SK-N-SH treated with all-trans-retinoic acid at 6 μM for 48 hours (cell line): ENCODE data around the gene LRP2.

Experiments used
- ESRRG ChIP-seq: fragments of 250-450 bp; sonication (Bioruptor Pico); IDR thresholded peaks from 2 replicates; pipeline ENCODE4 v1.6.1; 2021; ENCODE audit warnings: mild to moderate bottlenecking
- SNAI2 ChIP-seq: fragments of 250-450 bp; sonication (Bioruptor Pico); IDR thresholded peaks from 2 replicates; pipeline ENCODE4 v1.5.0; 2020; ENCODE audit warnings: mild to moderate bottlenecking, moderate library complexity
- TOX ChIP-seq: fragments of 250-450 bp; sonication (Bioruptor Pico); IDR thresholded peaks from 2 replicates; pipeline ENCODE4 v1.8.0; 2021; ENCODE audit warnings: mild to moderate bottlenecking, moderate library complexity, borderline replicate concordance
- ZFP3 ChIP-seq: fragments of 250-450 bp; sonication (Bioruptor Pico); IDR thresholded peaks from 2 replicates; pipeline ENCODE4 v1.5.0; 2020; ENCODE audit warnings: mild to moderate bottlenecking, moderate library complexity
- ZFP30 ChIP-seq: fragments of 450-650 bp; formaldehyde crosslinking; IDR thresholded peaks from 2 replicates; pipeline ENCODE4 v1.5.0; 2022; ENCODE audit warnings: mild to moderate bottlenecking, moderate library complexity
- ZNF565 ChIP-seq: fragments of 450-650 bp; formaldehyde crosslinking; conservative IDR thresholded peaks from 2 replicates; pipeline ENCODE4 v1.5.0; 2020; ENCODE audit warnings: low read depth, mild to moderate bottlenecking, moderate library complexity
- ZNF70 ChIP-seq: fragments of 450-650 bp; formaldehyde crosslinking; IDR thresholded peaks from 2 replicates; pipeline ENCODE4 v1.5.0; 2020; ENCODE audit warnings: mild to moderate bottlenecking, moderate library complexity
- TF ChIP-seq, protein P1 (sequence below): fragments of 250-450 bp; sonication (Bioruptor Pico); IDR thresholded peaks from 2 replicates; pipeline ENCODE4 v1.8.0; 2020; ENCODE audit warnings: mild to moderate bottlenecking, moderate library complexity, borderline replicate concordance
- TF ChIP-seq, protein P2 (sequence below): fragments of 250-450 bp; sonication (Bioruptor Pico); IDR thresholded peaks from 2 replicates; pipeline ENCODE4 v1.8.0; 2021; ENCODE audit warnings: low read depth, mild to moderate bottlenecking, moderate library complexity, borderline replicate concordance
- TF ChIP-seq, protein P3 (sequence below): fragments of 250-450 bp; sonication (Bioruptor Pico); IDR thresholded peaks from 2 replicates; pipeline ENCODE4 v1.5.0; 2020; ENCODE audit warnings: mild to moderate bottlenecking, moderate library complexity

DNA sequence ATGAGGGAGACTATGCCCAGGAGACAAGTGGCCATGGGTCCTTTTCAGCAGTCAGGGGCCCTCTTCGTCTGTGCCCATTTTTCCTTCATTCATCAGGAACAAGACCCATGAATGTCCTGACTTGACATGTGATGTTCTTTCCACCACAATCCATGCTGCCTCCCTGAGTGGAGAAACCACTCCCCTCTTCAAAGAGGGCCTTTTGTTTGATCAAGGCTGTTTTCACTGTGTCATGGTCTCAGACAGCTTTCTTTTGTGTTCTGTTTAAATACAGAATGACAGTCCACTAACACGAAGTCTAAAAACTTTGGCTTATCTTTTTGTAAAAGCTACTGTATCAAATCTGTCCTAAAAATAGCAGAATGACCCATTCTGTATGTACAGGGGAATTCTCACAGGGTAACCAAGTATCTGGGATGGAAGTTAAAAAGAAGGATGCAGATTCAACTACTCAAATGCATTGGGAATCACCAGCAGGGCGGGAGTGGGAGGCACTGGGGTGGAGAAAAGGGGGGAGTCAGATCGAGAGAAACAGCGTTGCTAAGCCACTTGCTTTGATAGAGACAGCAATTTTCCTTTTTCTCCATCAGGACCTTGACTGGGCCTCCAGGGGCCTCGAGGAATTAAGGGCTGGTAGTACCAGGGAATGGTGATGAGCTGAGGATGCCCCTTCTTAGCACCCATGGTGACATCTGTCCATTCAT, 13.9 kb downstream of the LRP2 start:
- TF ChIP-seq, protein P1, sequence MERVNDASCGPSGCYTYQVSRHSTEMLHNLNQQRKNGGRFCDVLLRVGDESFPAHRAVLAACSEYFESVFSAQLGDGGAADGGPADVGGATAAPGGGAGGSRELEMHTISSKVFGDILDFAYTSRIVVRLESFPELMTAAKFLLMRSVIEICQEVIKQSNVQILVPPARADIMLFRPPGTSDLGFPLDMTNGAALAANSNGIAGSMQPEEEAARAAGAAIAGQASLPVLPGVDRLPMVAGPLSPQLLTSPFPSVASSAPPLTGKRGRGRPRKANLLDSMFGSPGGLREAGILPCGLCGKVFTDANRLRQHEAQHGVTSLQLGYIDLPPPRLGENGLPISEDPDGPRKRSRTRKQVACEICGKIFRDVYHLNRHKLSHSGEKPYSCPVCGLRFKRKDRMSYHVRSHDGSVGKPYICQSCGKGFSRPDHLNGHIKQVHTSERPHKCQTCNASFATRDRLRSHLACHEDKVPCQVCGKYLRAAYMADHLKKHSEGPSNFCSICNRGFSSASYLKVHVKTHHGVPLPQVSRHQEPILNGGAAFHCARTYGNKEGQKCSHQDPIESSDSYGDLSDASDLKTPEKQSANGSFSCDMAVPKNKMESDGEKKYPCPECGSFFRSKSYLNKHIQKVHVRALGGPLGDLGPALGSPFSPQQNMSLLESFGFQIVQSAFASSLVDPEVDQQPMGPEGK (CRISPR knock-in tag), result no peak
- TF ChIP-seq ZNF70 (CRISPR knock-in tag), result no peak
- TF ChIP-seq ZFP30, result no peak
- TF ChIP-seq, protein P2, sequence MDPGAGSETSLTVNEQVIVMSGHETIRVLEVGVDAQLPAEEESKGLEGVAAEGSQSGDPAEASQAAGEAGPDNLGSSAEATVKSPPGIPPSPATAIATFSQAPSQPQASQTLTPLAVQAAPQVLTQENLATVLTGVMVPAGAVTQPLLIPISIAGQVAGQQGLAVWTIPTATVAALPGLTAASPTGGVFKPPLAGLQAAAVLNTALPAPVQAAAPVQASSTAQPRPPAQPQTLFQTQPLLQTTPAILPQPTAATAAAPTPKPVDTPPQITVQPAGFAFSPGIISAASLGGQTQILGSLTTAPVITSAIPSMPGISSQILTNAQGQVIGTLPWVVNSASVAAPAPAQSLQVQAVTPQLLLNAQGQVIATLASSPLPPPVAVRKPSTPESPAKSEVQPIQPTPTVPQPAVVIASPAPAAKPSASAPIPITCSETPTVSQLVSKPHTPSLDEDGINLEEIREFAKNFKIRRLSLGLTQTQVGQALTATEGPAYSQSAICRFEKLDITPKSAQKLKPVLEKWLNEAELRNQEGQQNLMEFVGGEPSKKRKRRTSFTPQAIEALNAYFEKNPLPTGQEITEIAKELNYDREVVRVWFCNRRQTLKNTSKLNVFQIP (CRISPR knock-in tag), result no peak
- TF ChIP-seq SNAI2 (CRISPR knock-in tag), result no peak
- no peak for TF ChIP-seq ESRRG
- no peak for TF ChIP-seq TOX (CRISPR knock-in tag)
- no peak for TF ChIP-seq ZNF565 (CRISPR knock-in tag)
- TF ChIP-seq ZFP3 (CRISPR knock-in tag), result no peak
- TF ChIP-seq, protein P3, sequence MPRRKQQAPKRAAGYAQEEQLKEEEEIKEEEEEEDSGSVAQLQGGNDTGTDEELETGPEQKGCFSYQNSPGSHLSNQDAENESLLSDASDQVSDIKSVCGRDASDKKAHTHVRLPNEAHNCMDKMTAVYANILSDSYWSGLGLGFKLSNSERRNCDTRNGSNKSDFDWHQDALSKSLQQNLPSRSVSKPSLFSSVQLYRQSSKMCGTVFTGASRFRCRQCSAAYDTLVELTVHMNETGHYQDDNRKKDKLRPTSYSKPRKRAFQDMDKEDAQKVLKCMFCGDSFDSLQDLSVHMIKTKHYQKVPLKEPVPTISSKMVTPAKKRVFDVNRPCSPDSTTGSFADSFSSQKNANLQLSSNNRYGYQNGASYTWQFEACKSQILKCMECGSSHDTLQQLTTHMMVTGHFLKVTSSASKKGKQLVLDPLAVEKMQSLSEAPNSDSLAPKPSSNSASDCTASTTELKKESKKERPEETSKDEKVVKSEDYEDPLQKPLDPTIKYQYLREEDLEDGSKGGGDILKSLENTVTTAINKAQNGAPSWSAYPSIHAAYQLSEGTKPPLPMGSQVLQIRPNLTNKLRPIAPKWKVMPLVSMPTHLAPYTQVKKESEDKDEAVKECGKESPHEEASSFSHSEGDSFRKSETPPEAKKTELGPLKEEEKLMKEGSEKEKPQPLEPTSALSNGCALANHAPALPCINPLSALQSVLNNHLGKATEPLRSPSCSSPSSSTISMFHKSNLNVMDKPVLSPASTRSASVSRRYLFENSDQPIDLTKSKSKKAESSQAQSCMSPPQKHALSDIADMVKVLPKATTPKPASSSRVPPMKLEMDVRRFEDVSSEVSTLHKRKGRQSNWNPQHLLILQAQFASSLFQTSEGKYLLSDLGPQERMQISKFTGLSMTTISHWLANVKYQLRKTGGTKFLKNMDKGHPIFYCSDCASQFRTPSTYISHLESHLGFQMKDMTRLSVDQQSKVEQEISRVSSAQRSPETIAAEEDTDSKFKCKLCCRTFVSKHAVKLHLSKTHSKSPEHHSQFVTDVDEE (CRISPR knock-in tag), result no peak
